CD4-positive, alpha-beta T cell treated with Interleukin-15 for 1 hour (primary cell): ENCODE measurements around the gene SUSD3.

Experiments
- DNase-seq: peaks from one replicate; pipeline ENCODE4 v3.0.0-alpha.2; 2020

SUSD3 gene

DNA sequence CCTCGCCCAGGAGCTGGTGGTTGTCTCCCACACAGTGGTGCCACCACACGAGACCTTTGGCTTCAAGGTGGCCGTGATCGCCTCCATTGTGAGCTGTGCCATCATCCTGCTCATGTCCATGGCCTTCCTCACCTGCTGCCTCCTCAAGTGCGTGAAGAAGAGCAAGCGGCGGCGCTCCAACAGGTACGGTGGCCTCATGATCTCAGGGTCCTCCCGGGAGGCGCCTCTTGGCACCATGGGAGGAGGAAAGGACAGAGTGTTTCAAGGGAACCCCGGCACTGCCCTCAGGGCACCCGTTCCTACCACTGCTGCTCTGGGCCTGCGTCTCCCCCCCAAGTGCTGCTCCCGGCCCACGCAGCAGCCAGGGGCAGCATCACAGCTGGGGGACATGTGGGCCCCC is 19.3 kb downstream of the SUSD3 start:
- peak; percentile 7 for DNase-seq

DNA sequence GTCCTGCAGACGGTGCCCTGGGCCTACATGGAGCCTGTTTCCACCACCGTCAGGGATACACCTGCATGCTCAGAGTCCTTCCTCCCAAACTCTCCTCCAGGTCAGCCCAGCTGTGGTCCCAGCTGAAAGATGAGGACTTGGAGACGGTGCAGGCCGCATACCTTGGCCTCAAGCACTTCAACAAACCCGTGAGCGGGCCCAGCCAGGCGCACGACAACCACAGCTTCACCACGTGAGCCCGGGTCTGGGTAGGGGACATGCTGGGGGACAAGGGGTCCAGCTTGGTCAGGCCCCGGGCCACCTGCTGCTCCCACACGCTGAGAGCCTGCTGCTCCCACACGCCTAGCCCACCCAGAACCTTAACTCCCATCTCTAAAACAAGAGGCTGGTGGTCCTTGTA is 20.9 kb downstream of the SUSD3 start:
- peak; percentile 14 for DNase-seq

DNA sequence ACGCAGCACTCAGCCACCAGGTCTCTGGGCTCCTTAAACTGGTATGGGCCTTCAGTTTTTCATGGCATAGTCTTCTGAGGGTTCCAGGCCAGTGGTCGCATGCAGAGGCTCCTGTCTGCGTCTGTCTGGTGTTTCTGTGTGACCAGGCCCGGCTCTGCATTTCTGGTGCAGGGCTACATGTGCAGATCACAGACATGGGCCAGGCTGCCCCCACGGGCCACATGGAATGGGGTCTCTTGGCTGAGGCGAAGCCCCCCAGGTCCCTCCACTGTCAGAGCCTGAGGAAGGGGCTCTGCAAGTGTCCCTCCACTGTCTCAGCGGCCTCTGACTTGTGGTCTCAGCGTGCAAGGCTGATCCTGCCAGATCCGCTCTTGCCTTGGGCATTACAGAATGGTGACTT is 21.9 kb downstream of the SUSD3 start:
- peak; percentile 10 for DNase-seq

DNA sequence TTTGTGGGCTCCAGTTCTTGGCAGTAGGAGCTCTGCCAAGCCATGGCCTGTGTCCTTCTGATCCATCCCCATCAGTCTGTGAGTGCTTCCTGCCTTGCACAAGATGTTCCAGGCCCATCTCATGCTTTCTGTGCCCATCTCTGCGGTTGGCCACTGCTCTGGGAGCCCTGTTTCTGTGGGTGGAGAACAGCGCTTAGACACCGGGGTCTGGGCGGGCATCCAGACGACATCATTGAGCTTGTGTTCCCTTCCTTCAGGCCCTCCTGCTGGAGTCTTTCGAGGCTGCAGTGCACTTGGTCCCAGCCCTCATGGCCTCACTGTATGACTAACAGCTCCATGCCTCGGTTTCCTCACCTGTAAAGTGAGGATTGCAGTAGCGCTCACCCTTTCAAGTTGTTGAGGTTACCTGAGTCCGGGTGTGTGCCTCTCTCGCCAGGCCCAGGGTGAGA is 22.6 kb downstream of the SUSD3 start:
- no peak for DNase-seq

DNA sequence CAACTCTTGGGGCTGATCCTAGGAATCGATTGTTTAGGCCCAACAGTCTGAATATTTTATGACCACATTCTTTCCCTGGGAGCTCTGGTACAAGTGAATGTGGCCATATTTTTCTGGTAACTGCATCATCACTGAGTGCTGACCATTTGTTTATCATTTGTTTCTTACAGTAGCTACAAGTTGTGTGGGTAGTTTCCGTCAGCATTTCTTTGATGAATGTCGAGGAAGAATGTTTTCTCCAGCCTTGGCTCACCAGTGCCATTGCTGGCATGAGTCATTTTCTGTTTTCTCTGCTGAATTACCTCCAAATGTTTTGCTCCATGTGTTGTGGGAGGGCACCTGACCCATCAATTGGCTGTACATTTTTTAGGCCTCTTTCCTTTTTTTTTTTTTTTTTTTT is 23.4 kb downstream of the SUSD3 start:
- DNase-seq, result no peak

DNA sequence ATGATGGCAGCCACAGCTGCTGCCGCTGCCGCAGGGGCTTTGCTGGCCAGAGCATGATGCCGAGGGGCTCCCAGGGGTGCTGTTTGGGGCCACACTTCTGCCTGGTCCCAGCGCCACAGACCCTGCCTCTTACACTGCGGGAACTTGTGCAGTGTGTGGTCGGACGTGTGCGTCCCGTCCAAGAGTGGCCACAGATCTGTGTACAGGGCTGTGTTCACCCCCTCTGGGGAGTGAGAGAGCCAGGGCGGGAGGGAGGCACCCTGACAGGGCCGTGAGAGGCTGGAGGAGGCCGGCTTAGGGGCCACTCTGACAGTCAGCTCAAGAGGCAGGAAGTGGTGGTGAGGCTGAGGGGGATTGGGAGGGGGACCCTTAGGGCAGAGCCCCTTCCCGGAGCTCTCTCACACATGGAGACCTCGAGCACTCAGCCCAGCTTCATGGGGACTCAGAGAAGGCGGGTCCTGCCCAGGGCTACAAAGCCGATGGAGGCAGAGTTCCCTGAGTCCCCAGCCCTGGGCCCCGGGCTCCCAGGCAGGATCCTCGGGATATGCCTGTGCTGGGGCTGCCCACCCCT is 24.4 kb downstream of the SUSD3 start:
- no peak for DNase-seq

DNA sequence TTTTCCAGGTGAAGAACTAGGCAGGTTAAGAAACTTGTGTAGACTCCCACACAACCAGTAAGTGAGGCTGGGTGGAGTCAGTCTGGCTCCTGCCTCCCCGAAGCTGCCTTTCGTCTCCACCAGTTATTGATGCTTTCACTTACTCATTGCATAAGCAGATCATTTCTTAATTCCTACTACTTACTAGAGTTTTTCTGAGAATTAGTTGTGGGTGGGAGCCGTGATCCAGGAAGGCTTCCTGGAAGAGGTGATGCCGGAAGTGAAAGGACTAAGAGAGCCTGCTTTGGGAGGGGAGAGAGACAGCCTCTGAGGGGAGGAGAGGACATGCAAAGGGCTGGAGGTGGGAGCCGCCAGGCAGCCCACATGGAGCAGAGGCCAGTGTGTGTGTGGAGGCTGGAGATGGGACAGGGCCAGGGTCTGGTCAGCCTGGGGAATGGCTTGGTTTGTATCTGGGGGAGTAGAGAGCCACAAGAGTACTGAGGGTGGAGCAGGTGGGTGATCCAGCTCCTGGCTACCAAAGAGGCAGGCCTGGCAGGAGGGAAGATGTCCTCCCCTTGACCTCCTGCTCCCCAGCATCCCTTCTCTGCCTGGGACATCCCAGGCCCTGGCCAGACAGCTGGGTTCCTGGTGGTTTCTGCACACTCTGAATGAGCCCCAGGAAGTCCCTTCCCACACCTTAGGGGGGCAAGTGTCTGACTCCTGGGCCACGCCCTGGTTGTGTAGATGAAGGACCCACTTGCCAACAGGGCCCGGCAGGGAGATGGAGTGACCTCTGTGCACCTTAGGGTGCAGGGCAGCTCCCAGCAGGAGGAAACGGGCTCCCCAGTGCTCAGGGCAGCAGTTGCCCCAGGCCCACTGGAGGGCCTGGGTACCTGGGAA is 25.3 kb downstream of the SUSD3 start:
- DNase-seq, result no peak

DNA sequence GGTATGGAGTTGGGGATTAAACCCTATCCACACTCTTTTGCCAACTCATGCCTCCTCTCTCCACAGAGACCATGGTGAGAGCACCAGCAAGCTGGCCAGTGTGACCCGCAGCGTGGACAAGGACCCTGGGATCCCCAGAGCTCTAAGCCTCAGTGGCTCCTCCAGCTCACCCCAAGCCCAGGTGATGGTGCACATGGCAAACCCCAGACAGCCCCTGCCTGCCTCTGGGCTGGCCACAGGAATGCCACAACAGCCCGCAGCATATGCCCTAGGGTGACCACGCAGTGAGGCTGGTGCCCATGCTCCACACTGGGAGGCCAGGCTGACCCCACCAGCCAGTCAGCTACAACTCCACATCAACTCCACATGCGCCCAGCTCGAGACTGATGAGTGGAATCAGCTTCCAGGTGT is 26.0 kb downstream of the SUSD3 start:
- no peak for DNase-seq

DNA sequence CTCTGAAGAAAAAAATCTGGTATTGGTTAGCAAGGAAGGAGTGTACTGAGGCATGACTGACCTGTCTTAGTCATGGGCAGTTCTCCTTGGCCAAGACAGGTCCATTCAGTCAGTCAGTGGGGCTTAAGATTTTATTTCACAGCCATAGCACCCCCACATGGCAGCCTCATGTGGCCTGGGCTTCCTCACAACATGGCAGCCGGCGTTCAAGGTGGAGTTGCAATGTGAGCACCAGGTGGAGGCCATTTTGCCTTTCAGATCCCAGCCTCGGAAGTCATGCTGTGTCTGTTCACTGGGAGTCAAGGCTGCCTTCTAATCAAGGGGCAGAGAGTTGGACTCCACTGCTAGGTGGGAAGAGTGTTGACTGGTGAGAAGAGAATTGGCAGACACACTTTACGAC is 27.2 kb downstream of the SUSD3 start:
- DNase-seq, result no peak

DNA sequence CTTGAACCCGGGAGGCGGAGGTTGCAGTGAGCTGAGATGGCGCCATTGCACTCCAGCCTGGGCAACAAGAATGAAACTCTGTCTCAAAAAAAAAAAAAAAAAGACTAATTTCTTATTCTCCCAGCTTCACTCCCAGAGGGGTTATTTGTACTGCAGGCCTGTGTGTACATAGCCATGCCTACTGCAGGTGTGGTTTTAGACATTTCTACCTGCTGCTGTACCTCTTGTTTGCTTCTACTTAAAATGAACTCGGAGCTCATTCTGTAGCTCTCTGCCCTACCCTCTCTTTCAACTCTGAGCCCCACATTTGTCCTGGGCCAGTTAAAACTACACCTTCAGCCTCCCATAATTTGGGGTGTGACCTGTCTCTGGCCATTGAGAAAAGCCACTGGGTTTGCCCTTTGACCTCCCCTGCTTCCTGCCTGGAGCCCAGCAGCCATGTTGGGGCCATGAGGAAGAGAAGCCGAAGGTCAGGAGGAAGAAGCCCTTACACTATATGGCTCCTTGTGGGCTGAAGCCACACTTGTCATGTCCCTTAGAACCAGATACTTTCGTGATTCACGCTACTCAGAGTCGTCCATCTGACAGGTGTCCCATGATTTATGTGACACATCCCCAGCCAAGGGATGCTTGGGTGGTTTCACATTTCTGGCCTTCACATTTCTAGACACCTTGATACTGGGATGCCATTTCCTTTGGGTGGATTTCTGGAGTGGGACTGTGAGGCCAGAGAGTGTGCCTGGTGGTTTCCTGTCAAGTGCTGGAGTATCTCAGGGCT is 28.1 kb downstream of the SUSD3 start:
- DNase-seq, result no peak

DNA sequence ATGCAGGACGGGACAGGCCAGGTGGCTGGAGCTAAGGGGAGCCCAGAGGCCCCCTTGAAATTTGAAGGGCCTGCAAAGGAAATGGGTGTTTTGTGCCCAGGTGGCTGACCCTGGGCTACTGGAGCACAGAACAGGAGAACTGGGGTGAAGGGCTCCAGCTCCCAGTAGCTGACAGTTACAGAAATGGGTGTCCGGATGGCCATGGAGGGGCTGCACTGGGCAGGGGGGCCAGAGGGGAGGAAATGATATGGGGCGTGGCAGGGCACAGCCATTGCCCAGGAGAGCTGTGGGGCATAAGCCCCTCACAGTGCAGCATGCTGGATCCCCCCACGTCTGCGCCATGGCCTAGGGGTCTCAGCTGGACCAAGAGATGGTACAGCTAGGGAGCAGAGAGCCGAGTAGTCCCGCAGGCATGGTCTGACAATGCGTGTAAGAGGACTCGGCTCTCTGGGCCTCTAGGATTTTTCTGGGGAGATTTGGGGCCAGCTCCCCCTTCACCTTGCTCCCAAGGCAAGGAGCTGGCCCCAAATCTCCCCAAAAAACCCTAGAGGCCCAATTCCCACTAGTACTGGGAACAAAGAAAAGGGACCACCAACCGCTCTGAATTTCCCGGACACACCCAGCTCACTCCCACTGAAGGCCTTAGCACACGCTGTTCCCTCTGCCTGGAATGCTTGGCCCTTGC is 29.6 kb downstream of the SUSD3 start:
- DNase-seq, result no peak

DNA sequence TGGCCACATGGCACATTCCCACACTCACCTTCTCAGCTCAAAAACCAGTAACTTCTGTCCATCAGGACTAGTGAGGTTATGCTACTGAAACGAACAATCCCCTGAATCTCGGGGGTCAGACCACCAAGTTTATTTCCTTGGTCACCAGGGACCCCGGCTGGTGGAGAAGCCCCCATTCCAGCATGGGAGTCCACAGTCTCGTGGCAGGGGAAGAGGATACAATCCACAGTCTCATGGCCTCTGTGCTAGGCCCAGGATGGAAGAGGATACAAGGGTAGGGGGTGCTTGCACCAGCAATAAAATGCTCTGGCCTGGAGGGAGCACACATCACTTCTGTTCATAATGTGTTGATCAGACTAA is 30.1 kb downstream of the SUSD3 start:
- DNase-seq, result no peak

DNA sequence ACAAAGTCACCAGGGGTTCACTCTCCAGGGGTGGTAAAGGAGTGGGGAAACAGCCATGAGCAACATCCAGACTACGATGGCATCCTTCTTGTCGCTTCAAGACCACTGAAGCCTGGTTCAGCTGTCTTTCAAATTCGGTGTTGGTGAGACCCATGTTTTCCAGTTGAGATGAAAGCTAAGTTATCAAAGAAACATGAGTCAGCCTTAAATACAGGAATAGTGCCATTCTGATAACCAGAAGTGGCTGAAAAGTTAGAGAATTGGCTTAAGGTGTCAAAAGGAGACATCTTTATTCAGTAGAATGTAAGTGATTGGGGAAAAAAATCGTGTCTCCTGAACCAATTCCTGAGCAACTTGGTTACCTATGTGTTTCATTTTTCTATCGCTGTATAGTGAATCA is 30.5 kb downstream of the SUSD3 start:
- no peak for DNase-seq

DNA sequence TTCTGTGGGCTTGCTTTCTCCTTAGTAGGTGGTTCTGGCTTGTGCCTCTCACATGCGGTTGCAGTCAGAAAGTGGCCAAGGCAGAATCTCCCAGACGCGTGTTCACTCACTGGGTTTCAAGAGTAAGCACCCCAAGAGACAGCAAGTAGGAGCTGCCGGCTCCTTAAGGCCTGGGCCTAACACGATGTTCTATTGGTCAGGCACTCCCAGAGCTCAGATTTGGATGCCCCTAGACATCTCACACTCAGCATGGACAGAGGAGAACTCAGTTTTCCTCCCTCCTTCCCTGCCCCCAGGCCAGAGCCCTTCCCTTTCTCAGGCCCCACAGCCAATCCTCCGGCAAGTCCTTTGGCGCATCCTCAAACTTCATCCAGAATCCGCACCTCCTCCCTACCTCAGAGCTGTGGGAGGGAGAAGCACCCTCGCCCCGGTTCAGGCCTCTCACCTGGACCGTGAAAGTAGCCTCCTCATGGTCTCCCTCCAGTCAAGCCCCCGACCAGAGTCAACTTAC is 31.0 kb downstream of the SUSD3 start:
- DNase-seq, result no peak

DNA sequence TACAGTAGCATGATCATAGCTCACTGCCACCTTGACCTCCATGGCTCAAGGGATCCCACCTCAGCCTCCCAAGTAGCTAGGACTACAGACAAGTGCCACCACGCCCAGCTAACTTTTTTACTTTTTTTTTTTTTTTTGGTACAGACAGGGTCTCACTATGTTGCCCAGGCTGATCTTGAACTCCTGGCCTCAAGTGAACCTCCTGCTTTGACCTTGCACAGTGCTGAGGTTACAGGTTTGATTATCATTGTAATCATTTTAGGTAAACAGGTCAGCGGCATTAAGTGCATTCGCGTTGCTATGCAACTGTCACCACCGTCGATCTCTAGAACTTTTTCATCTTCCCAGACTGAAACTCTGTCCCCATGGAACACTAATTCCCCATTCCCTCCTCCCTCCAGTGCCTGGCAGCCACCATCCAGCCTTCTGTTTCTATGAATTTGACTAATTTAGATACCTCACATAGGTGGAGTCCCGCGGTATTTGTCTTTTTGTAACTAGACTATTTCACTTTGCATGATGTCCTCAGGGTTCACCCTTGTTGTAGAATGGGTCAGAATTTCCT is 31.7 kb downstream of the SUSD3 start:
- DNase-seq, result no peak

DNA sequence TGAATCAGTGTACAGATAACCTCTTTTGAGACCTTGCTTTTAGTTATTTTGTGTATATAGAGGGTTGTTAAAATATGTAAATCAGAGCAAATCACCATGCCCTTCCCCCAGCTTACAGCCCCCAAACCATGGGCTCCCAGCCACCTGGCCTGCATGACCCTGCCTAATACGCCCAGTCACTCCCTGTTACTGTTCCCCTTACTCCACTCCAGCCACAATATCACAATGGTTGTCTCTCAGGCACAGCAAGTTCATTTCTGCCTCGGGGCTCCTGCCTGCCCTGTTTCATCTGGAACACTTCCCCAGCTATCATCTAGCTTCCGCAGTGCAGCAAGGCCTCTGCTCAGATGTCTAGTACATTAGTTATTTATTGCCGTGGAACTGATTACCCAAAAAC is 32.6 kb downstream of the SUSD3 start:
- DNase-seq, result no peak

DNA sequence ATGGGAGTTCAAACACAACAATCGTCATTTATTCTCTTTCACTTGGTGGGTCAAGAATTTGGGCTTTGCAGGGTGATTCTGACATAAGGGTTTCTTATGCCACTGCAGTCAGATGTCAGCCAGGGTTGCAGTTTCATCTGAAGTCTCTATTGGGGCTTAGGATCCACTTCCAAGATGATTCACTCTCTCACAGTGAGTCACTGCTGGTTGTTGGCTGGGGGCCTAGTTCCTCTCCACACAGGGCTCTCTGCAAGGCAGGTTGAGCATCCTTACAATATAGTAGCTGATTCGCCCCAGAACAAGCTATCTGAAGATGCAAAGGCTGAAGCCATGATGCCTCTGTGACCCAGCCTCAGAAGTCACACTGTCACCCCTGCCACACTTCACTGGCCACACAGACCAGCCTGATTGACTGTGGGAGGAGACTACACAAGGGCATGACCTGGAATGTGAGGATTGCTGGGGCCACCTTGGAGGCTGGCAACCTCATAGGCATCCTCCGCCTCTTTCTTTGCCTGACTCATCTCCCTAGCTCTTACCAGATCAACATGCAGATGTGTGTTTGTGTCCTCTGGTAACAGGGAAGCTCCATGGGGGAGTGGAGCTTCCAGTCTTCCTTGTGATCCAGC is 33.1 kb downstream of the SUSD3 start:
- DNase-seq, result no peak

DNA sequence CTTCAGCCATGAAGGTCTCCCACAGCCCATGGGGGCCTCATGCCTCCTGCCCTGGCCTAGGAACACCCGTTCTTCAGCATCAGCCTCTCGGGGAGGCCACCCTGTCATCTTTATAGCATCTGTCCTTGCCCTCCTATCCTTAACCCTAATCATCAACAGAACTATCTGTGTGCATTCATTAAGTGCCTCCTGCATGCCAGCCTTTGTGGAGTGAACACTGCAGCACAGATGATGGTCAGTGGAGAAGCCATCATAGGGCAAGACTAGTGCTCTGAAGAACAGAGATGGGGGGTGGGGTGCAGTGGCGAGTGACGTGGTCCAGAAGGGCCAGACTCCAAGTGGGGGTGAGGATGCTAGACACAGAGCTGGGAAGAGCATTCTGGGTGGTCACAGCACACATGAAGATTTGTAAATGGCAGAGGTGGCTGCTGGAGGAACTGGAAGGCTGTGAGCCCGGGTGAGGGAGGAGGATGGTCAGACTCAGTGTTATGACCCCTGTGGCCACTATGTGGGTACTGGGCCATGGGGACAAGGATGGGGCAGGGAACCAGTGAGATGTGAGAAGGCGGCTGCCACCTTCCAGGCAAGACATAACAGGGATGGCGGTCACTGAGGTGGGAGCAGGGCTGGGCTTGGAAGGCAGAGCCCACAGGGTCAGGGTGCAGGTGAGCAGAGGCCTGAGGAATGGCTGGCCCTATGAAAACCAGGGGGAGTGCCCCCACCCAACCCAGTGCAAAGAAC is 33.9 kb downstream of the SUSD3 start:
- peak; percentile 9 for DNase-seq

DNA sequence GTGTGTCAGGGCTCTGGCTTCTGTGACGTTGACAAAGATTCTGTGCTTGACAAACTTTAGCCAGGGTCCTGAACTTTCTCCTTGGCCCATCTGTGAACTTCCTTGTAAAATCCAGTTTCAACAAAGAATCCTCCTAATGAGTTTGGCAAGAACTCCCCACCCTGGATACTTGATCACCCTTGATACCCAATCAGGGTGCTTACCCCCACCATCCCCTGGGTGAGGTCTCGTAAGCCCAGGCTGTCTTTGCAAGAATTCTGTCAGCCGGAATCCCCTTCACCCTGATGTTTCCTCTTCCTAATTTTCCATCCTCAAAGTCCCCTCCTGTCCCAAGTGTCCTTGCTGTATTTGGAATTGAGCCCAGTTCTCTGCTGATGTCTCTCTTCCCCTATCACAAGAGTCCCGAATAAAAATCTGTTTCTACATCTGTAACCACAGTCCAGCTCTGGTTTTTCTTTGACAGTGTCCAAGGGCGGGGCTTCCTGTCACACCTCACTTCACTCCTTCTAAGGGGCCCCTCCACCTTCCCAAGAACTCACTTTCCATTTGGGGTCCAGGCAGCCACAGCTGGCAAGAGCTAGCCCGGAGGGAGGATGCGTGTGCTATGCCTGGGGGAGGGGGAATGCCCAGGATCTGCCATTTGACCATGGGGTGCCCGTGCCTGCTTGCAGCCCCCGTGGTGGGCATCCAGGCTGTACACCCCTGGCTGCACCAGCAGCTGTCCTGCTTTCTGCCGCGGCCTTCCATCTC is 34.8 kb downstream of the SUSD3 start:
- peak; percentile 17 for DNase-seq

DNA sequence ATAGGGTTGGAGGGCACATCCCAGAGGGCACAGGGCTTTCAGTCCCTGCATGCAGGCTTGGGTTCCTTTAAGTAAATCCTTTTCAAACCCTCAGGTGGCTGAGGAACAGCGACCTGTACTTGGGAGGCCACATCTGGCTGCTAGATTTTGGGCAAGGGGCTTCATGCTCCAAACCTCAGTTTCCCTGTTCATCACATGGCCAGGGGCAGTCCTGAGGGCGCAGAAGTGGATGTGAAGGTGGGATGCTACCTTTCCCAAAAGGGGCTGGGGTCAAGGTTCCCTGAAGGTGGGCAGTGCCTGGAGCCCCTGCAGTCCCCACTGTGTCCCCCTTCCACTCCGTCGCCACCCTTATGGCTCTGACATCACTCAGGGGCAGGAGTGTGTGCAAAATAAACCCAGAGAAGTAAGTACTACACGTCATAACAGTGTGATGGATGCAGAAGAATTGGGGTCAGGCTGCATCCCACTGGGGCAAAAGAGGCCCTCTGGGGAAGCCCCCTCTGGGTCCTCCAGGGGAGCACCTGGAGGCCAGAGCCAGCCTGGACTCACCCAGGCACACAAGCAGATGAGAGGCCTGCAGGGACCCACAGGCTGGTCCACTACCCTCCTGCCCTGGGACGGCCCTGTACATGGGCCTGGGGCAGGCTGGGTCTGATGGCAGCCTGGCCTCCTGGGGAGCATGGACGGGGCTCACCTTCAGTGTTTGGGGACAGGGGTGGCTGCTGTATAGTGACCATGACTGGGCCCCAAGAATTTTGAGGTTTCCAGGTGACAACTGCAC is 35.6 kb downstream of the SUSD3 start:
- DNase-seq, result peak; percentile 15
